ENCODE results near the gene C9orf43. TPM values are rescaled to one million over a fixed set of nuclear protein-coding genes. Genes with fewer than 3 reads are reported as not detected.

Gene C9orf43
- total and polyA plus RNA-seq, 4 donors, result 0.18 TPM; not detected in 3

- 53% methylated on average over 4 of the region's 4 CpGs for WGBS, 2 donors
- Histone ChIP-seq H3K4me3 (ENCODE audit: low read length in 2 of 2) (no peak overlapping the region), H3K36me3 (ENCODE audit: control insufficient read depth in 1 of 2, insufficient read depth in 2 of 2, low read length in 1 of 2) (no peaks in the 10 kb centered on the region), H3K27me3 (ENCODE audit: control insufficient read depth in 1 of 2, insufficient read depth in 2 of 2, low read length in 1 of 2) (no peaks in the 10 kb centered on the region), H3K4me1 (ENCODE audit: control insufficient read depth in 1 of 2, insufficient read depth in 2 of 2, low read length in 2 of 2) (peaks cover 5 to 8% of the 10 kb centered on the region in 2 donors), H3K27ac (ENCODE audit: low read depth in 1 of 2, low read length in 2 of 2) (no peak overlapping the region), H3K9me3 (ENCODE audit: control insufficient read depth, low read length) (no peaks in the 10 kb centered on the region)
- ATAC-seq (ENCODE audit: low FRiP score) (no peak), DNase-seq (no peak)
- intact Hi-C loops (cut with DNase I), result no loop called here
These were observed 41.6 kb downstream of the C9orf43 start for GRCh38 chr9:113452113-113452605.

- Histone ChIP-seq H3K4me1 (ENCODE audit: control insufficient read depth in 1 of 2, insufficient read depth in 2 of 2, low read length in 2 of 2) (peaks cover 5 to 8% of the 10 kb centered on the region in 2 donors), H3K36me3 (ENCODE audit: control insufficient read depth in 1 of 2, insufficient read depth in 2 of 2, low read length in 1 of 2) (no peaks in the 10 kb centered on the region), H3K27me3 (ENCODE audit: control insufficient read depth in 1 of 2, insufficient read depth in 2 of 2, low read length in 1 of 2) (no peaks in the 10 kb centered on the region), H3K27ac (ENCODE audit: low read depth in 1 of 2, low read length in 2 of 2) (peak overlapping the region; percentile 79 to 95), H3K9me3 (ENCODE audit: control insufficient read depth, low read length) (no peaks in the 10 kb centered on the region), H3K4me3 (ENCODE audit: low read length in 2 of 2) (no peak overlapping the region)
- peak; percentile 93 for ATAC-seq (ENCODE audit: low FRiP score)
- peak in 1 of 2 donors; percentile 84 for DNase-seq
- intact Hi-C loops (cut with DNase I), result loop anchor here (5.0 kb wide), 2 partner anchors 37 to 112 kb away; no protein-coding TSS in a partner anchor
- 4 to 6% methylated on average over 5 of the region's 5 CpGs for WGBS, 2 donors
These were observed 44.6 kb downstream of the C9orf43 start for GRCh38 chr9:113454914-113455761.

GRCh38 chr9:113456235-113456634, 45.7 kb downstream of the C9orf43 start:
- WGBS, 2 donors, result 89 to 90% methylated on average over 2 of the region's 2 CpGs
- Histone ChIP-seq H3K27ac (ENCODE audit: low read depth in 1 of 2, low read length in 2 of 2) (peak overlapping the region; percentile 69 to 82), H3K4me3 (ENCODE audit: low read length in 2 of 2) (no peak overlapping the region), H3K27me3 (ENCODE audit: control insufficient read depth in 1 of 2, insufficient read depth in 2 of 2, low read length in 1 of 2) (no peaks in the 10 kb centered on the region), H3K4me1 (ENCODE audit: control insufficient read depth in 1 of 2, insufficient read depth in 2 of 2, low read length in 2 of 2) (peaks cover 5 to 8% of the 10 kb centered on the region in 2 donors), H3K9me3 (ENCODE audit: control insufficient read depth, low read length) (no peaks in the 10 kb centered on the region), H3K36me3 (ENCODE audit: control insufficient read depth in 1 of 2, insufficient read depth in 2 of 2, low read length in 1 of 2) (no peaks in the 10 kb centered on the region)
- intact Hi-C loops (cut with DNase I), result loop anchor here (5.0 kb wide), 2 partner anchors 36 to 111 kb away; no protein-coding TSS in a partner anchor
- no peak for DNase-seq
- ATAC-seq (ENCODE audit: low FRiP score), result no peak

GRCh38 chr9:113461285-113461684, 50.7 kb downstream of the C9orf43 start:
- 81 to 97% methylated on average over 3 of the region's 3 CpGs for WGBS, 2 donors
- ATAC-seq (ENCODE audit: low FRiP score) (no peak), DNase-seq (no peak)
- no peak overlapping the region for H3K4me3 ChIP-seq (ENCODE audit: low read length in 2 of 2)
- no peaks in the 10 kb centered on the region for H3K36me3 ChIP-seq (ENCODE audit: control insufficient read depth in 1 of 2, insufficient read depth in 2 of 2, low read length in 1 of 2)
- H3K27ac ChIP-seq (ENCODE audit: low read depth in 1 of 2, low read length in 2 of 2), result no peak overlapping the region
- no peaks in the 10 kb centered on the region for H3K9me3 ChIP-seq (ENCODE audit: control insufficient read depth, low read length)
- H3K4me1 ChIP-seq (ENCODE audit: control insufficient read depth in 1 of 2, insufficient read depth in 2 of 2, low read length in 2 of 2), result peaks cover 1 to 3% of the 10 kb centered on the region in 2 donors
- intact Hi-C loops (cut with DNase I), result loop anchor here in 1 of 2 donors (5.0 kb wide), 2 partner anchors 61 to 121 kb away; no protein-coding TSS in a partner anchor
- H3K27me3 ChIP-seq (ENCODE audit: control insufficient read depth in 1 of 2, insufficient read depth in 2 of 2, low read length in 1 of 2), result no peaks in the 10 kb centered on the region

- ATAC-seq (ENCODE audit: low FRiP score) (no peak), DNase-seq (no peak)
- WGBS, 2 donors, result 94 to 96% methylated on average over 4 of the region's 4 CpGs
- Histone ChIP-seq H3K9me3 (ENCODE audit: control insufficient read depth, low read length) (no peaks in the 10 kb centered on the region), H3K27ac (ENCODE audit: low read depth in 1 of 2, low read length in 2 of 2) (no peak overlapping the region), H3K4me1 (ENCODE audit: control insufficient read depth in 1 of 2, insufficient read depth in 2 of 2, low read length in 2 of 2) (no peaks in the 10 kb centered on the region), H3K27me3 (ENCODE audit: control insufficient read depth in 1 of 2, insufficient read depth in 2 of 2, low read length in 1 of 2) (no peaks in the 10 kb centered on the region), H3K4me3 (ENCODE audit: low read length in 2 of 2) (no peak overlapping the region), H3K36me3 (ENCODE audit: control insufficient read depth in 1 of 2, insufficient read depth in 2 of 2, low read length in 1 of 2) (no peaks in the 10 kb centered on the region)
- intact Hi-C loops (cut with DNase I), result loop anchor here in 1 of 2 donors (5.0 kb wide), 2 partner anchors 60 to 120 kb away; no protein-coding TSS in a partner anchor
These were observed 51.4 kb downstream of the C9orf43 start for GRCh38 chr9:113461943-113462342.

GRCh38 chr9:113462781-113463286, 52.3 kb downstream of the C9orf43 start:
- intact Hi-C loops (cut with DNase I), result loop anchor here in 1 of 2 donors (5.0 kb wide), 2 partner anchors 59 to 119 kb away; no protein-coding TSS in a partner anchor
- Histone ChIP-seq H3K4me3 (ENCODE audit: low read length in 2 of 2) (no peak overlapping the region), H3K36me3 (ENCODE audit: control insufficient read depth in 1 of 2, insufficient read depth in 2 of 2, low read length in 1 of 2) (no peaks in the 10 kb centered on the region), H3K4me1 (ENCODE audit: control insufficient read depth in 1 of 2, insufficient read depth in 2 of 2, low read length in 2 of 2) (no peaks in the 10 kb centered on the region), H3K9me3 (ENCODE audit: control insufficient read depth, low read length) (no peaks in the 10 kb centered on the region), H3K27ac (ENCODE audit: low read depth in 1 of 2, low read length in 2 of 2) (no peak overlapping the region), H3K27me3 (ENCODE audit: control insufficient read depth in 1 of 2, insufficient read depth in 2 of 2, low read length in 1 of 2) (no peaks in the 10 kb centered on the region)
- ATAC-seq (ENCODE audit: low FRiP score) (no peak), DNase-seq (no peak)
- 86 to 90% methylated on average over 11 of the region's 11 CpGs for WGBS, 2 donors

GRCh38 chr9:113463418-113464285, 53.1 kb downstream of the C9orf43 start, which contains the start of gene RGS3:
TSS of gene RGS3 (plus strand) at chr9:113463727. CDS start at chr9:113463803, 76 bp downstream.
- no peaks in the 10 kb centered on the region for H3K4me1 ChIP-seq (ENCODE audit: control insufficient read depth in 1 of 2, insufficient read depth in 2 of 2, low read length in 2 of 2)
- peak; percentile 62 to 91 for DNase-seq
- peak within 1 kb of the TSS; percentile 69 to 73 for H3K27ac ChIP-seq (ENCODE audit: low read depth in 1 of 2, low read length in 2 of 2)
- ATAC-seq (ENCODE audit: low FRiP score), result peak; percentile 87
- intact Hi-C loops (cut with DNase I), result loop anchor here in 1 of 2 donors (5.0 kb wide), 2 partner anchors 59 to 119 kb away; no protein-coding TSS in a partner anchor
- no peaks in the 10 kb centered on the region for H3K9me3 ChIP-seq (ENCODE audit: control insufficient read depth, low read length)
- peak within 1 kb of the TSS; percentile 22 to 62 for H3K4me3 ChIP-seq (ENCODE audit: low read length in 2 of 2)
- H3K36me3 ChIP-seq (ENCODE audit: control insufficient read depth in 1 of 2, insufficient read depth in 2 of 2, low read length in 1 of 2), result no peaks in the 10 kb centered on the region
- no peaks in the 10 kb centered on the region for H3K27me3 ChIP-seq (ENCODE audit: control insufficient read depth in 1 of 2, insufficient read depth in 2 of 2, low read length in 1 of 2)
- 4 to 7% methylated on average over 51 to 55 of the region's 55 CpGs for WGBS, 2 donors

GRCh38 chr9:113464286-113464660, 53.7 kb downstream of the C9orf43 start:
- Histone ChIP-seq H3K9me3 (ENCODE audit: control insufficient read depth, low read length) (no peaks in the 10 kb centered on the region), H3K27me3 (ENCODE audit: control insufficient read depth in 1 of 2, insufficient read depth in 2 of 2, low read length in 1 of 2) (no peaks in the 10 kb centered on the region), H3K36me3 (ENCODE audit: control insufficient read depth in 1 of 2, insufficient read depth in 2 of 2, low read length in 1 of 2) (no peaks in the 10 kb centered on the region), H3K4me1 (ENCODE audit: control insufficient read depth in 1 of 2, insufficient read depth in 2 of 2, low read length in 2 of 2) (no peaks in the 10 kb centered on the region), H3K4me3 (ENCODE audit: low read length in 2 of 2) (peak overlapping the region; percentile 22 to 62), H3K27ac (ENCODE audit: low read depth in 1 of 2, low read length in 2 of 2) (peak overlapping the region; percentile 69 to 73)
- intact Hi-C loops (cut with DNase I), result loop anchor here in 1 of 2 donors (5.0 kb wide), 2 partner anchors 58 to 118 kb away; no protein-coding TSS in a partner anchor
- DNase-seq, result no peak
- no peak for ATAC-seq (ENCODE audit: low FRiP score)
- WGBS, 2 donors, result 72 to 80% methylated on average over 1 of the region's 1 CpG

All from aorta (tissue), 5 donors.